Stimulated activated effector memory CD8-positive, alpha-beta T cell treated with anti-CD3 and anti-CD28 coated beads, Interleukin-12 subunit alpha, Interleukin-12 subunit beta, amount 100 ng/mL, for 72 hours (primary cell): ENCODE measurements around the gene ARSG.

Experiments
- ATAC-seq: fragments of 150-1000 bp; cut with Tn5 transposase; 2 replicates; pipeline ENCODE4 v1.10.0; 2021
- DNase-seq, 2 donors: peaks; one replicate each; pipeline ENCODE4 v3.0.0; 2021 to 2022; ENCODE audit warnings: low spot score in 2 of 2
- H3K27ac Mint-ChIP-seq: one replicate; pipeline ENCODE4 v1.8.0; 2022; ENCODE audit warnings: mild to moderate bottlenecking, mixed read lengths
- H3K36me3 Mint-ChIP-seq: one replicate; pipeline ENCODE4 v1.8.0; 2022; ENCODE audit warnings: mild to moderate bottlenecking, mixed read lengths
- H3K4me1 Mint-ChIP-seq: one replicate; pipeline ENCODE4 v1.8.0; 2022; ENCODE audit warnings: mixed read lengths
- H3K4me3 Mint-ChIP-seq: one replicate; pipeline ENCODE4 v1.8.0; 2022; ENCODE audit warnings: mild to moderate bottlenecking, mixed read lengths
- H3K9me3 Mint-ChIP-seq: one replicate; pipeline ENCODE4 v1.8.0; 2022; ENCODE audit warnings: mixed read lengths

ARSG gene

DNA sequence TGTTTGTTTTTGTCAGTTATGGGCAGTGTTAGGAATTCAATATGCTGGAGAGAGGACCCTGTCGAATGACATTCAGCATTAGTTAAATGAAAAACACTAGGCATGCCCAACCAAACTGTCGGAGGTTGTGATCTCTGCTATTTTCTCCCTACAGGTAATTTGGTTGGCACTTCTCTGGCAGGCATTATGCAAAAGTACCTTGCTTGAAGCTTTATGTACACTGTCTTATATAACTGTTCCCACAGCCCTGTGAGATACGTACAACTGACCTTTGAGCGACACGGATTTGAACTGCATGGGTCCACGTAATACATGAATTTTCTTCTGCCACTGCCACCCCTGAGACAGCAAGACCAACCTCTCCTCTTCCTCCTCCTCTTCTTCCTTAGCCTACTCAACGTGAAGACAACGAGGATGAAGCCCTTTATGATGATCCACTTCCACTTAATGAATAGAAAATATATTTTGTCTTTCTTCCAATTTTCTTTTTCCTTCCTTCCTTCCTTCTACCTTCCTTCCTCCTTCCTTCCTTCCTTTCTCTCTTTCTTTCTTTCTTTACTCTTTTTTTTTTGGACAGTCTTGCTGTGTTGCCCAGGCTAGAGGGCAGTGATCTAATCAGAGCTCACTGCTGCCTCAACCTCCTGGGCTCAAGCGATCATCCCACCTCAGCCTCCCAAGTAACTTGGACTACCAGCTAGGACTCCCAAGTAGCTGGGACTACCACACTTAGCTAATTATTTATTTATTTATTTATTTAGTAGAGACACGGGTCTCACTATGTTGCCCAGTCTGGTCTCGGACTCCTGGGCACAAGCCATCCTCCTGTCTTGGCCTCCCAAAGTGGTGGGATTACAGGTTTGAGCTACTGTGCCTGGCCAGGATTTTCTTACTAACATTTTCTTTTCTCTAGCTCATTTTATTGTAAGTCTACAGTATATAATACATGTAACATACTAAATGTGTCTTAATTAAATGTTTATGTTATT is 88.7 kb downstream of the ARSG start:
- H3K36me3 Mint-ChIP-seq = peaks cover 6% of the 10 kb centered on the region
- H3K27ac Mint-ChIP-seq = peak overlapping the region; percentile 57
- DNase-seq = no peak
- H3K9me3 Mint-ChIP-seq = no peaks in the 10 kb centered on the region
- ATAC-seq = no peak
- H3K4me3 Mint-ChIP-seq = no peak overlapping the region
- H3K4me1 Mint-ChIP-seq = peaks cover 37% of the 10 kb centered on the region

DNA sequence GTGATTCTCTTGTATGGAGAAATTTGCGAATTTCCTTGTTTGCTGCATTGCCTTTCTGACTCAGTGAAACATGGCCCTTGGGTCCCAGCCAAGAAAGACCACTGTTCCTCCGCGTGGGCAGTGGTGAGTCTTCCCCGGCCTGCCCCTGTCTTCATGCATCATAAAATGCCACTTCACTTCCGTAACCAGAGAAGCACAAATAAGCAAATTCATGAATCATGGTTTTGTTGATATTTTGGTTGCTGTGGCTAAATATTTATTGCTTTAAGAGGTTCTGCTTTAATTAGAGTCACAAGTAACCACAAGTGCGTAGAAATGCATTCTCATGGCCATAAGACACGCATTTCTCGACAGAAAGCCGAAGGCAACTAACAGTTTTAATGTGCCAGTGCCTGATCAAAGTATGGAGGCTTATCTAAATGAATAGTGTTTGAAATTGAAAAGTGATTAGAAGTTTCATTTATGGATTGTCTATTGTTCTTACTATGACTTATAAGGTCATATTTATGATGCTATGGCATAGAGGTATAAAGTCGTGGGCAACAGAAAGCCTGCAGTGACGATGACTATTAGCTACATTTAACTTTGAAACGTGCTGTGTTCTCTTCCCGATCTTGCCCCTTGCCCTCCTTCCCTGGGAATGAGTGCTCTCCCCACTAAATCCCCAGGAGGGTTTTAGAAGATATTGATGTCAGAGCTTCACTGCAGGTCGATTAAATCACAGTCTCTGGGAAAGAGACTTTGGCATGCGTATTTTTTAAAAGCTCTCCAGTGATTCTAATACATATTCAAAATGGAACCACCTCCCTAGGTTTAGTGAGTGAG is 90.0 kb downstream of the ARSG start:
- H3K9me3 Mint-ChIP-seq = no peaks in the 10 kb centered on the region
- DNase-seq (peak in 1 of 2 donors; percentile 31), ATAC-seq (peak; percentile 87)
- H3K4me3 Mint-ChIP-seq = peak overlapping the region; percentile 11
- peaks cover 6% of the 10 kb centered on the region for H3K36me3 Mint-ChIP-seq
- peaks cover 38% of the 10 kb centered on the region for H3K4me1 Mint-ChIP-seq
- peak overlapping the region; percentile 57 for H3K27ac Mint-ChIP-seq

DNA sequence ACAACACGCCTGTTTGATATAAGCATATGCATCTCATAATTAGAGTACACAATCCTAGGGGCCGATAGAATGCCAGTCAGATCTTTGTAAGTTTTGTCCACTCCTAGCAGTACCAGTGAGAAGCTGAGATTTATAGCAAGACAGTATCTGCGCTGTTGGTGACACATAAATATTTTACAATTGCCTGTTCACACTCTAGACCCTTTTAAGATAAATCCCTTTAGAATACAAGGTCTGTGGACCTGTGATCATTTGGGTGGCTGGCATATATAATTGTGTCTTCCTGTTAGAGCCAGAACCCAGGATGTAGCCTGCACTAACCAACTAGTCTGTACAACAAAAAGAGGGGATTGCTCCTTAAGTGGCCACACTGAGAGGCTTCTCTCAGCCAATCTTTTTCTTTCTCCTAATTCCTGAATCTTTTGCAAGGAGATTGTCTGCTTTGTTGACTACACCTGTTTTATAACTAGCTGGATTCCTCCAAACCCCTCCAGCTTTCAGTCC is 91.3 kb downstream of the ARSG start:
- H3K4me1 Mint-ChIP-seq = peaks cover 38% of the 10 kb centered on the region
- no peak overlapping the region for H3K27ac Mint-ChIP-seq
- peaks cover 6% of the 10 kb centered on the region for H3K36me3 Mint-ChIP-seq
- DNase-seq = no peak
- no peak for ATAC-seq
- H3K9me3 Mint-ChIP-seq = no peaks in the 10 kb centered on the region
- H3K4me3 Mint-ChIP-seq = no peak overlapping the region

DNA sequence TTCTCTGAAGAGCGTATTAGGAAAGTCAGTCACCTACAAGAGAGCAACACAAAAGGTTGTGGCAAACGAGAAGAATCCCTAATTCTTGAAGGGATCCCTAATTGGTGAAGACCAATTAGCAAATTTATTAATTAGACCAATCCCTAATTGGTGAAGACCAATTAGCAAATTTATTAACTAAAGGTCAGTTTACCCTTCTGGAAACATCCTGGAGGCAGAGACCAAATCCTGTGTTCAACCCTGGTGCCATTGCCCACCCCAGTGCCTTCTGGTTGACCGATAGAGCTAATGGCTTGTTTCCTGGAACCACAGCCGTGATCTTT is 91.8 kb downstream of the ARSG start:
- no peak overlapping the region for H3K27ac Mint-ChIP-seq
- ATAC-seq (no peak), DNase-seq (no peak)
- peak overlapping the region; percentile 27 for H3K4me3 Mint-ChIP-seq
- H3K36me3 Mint-ChIP-seq = peaks cover 6% of the 10 kb centered on the region
- H3K9me3 Mint-ChIP-seq = no peaks in the 10 kb centered on the region
- peaks cover 38% of the 10 kb centered on the region for H3K4me1 Mint-ChIP-seq

DNA sequence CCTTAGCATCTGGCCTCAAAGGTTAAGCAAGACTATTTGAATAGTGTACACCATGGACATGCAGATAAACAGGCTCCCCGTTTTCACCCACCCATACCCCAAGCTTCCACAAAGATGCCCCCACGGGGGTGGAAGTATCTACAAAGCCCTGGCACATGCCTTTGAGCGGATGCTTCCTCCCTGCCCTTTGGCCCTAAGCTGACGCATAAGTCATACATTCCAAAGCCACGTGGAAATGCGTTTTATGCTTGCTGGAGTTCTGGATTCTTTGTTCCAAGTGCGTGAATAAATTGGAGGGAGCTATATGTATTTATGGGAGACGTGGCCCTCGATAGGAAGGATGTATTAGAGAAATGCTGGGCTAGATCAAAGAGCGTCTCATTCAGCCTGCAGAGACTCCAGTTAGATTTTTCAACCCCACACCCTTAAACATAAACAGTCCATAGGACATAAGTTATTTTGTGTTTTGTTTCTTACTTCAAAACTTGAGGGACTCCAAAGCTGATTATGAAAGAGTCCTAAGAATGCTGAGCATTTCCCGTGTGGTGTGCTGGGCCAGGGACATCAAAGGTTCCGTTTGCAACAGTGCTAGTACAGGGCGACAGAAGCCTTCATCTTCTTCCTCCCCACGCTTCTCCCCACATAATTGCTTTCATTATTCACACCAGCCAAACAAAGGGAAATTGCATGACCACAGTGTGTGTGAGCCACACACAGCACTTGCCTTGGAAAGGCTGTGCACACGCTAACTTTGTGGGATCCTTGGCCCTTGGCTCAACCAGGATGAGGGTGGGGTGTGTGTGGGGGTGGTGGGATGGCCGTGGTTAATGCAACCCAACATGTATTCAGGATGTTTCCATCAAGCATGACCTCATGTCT is 92.4 kb downstream of the ARSG start:
- Mint-ChIP-seq H3K36me3 (peaks cover 6% of the 10 kb centered on the region), H3K4me1 (peaks cover 38% of the 10 kb centered on the region), H3K4me3 (peak overlapping the region; percentile 27), H3K9me3 (no peaks in the 10 kb centered on the region), H3K27ac (peak overlapping the region; percentile 56)
- DNase-seq (no peak), ATAC-seq (peak; percentile 63)

DNA sequence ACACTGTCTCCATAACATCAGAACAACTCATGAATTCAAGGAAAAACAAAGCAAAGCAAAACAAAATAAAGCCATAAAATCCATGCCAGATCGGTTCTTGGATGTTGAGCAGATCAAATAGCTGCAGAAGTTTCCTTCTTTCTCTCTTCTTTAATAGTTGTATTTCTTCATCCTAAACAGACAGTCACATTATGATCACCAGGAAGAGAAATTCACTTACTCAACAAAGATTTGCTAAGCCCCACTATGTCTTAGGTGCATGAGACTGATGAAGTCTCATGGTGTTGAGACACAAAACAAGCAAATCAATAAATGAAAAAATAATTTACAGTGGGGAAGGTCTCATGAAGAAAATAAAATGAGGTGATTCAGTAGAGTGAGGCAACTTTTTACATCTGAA is 93.2 kb downstream of the ARSG start:
- Mint-ChIP-seq H3K9me3 (no peaks in the 10 kb centered on the region), H3K36me3 (peaks cover 6% of the 10 kb centered on the region), H3K4me3 (peak overlapping the region; percentile 27), H3K4me1 (peaks cover 38% of the 10 kb centered on the region), H3K27ac (peak overlapping the region; percentile 56)
- DNase-seq (no peak), ATAC-seq (no peak)

DNA sequence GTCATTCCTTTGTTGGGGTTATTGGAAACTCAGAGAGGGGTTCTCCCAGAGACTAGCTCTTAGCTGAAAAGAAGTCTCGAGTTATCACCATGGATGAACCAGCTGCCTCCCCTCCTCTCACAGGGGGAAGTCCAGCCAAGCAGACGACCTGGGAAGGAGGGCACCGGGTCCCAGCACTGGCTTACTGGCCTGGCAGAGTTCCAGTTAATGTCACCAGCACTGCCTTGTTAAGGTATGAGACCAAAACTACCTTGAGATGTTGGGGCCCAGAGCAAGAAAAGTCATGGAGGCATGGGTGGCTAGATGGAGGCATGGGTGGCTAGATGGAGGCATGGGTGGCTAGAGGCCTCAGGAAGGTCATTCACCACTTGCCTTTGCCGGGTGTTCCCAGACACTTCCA is 93.6 kb downstream of the ARSG start:
- no peaks in the 10 kb centered on the region for H3K9me3 Mint-ChIP-seq
- DNase-seq (no peak), ATAC-seq (no peak)
- H3K4me1 Mint-ChIP-seq = peaks cover 38% of the 10 kb centered on the region
- H3K27ac Mint-ChIP-seq = peak overlapping the region; percentile 56
- no peak overlapping the region for H3K4me3 Mint-ChIP-seq
- H3K36me3 Mint-ChIP-seq = peaks cover 6% of the 10 kb centered on the region

DNA sequence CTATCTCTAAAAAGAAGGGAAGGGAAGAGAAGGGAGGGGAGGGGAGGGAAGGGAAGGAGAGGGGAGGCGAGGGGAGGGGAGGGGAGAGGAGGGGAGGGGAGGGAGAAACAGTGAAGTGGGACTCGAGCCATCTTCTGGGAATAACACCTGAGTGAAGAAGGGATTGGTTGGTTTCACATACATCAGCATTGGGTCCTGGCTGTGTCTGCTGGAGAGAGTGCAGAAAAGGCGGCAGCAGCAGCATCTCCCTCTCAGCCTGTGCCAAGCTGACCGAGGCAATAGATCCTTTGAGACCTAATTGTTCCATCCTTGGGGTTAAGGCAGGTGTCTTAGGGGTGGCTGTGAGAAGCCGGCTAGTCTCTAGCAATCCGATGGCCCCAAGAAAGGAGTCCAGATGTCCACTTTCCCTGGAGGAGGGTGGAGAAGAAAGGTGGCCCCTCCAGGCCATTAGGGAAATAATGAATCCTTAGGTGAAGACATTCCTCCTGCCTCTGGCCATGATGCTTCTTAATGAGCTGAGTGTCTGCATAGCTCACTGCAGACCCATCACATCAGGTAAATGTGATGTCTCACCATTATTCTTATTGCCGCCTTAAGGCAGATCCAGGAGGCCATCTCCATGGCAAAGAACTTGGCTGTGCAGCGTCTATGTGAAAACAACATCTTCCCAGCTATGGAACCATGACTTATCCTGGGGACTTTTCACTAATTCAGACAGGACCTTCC is 94.4 kb downstream of the ARSG start:
- Mint-ChIP-seq H3K4me3 (no peak overlapping the region), H3K27ac (no peak overlapping the region), H3K36me3 (peaks cover 6% of the 10 kb centered on the region), H3K4me1 (peaks cover 38% of the 10 kb centered on the region), H3K9me3 (no peaks in the 10 kb centered on the region)
- DNase-seq = no peak
- no peak for ATAC-seq

DNA sequence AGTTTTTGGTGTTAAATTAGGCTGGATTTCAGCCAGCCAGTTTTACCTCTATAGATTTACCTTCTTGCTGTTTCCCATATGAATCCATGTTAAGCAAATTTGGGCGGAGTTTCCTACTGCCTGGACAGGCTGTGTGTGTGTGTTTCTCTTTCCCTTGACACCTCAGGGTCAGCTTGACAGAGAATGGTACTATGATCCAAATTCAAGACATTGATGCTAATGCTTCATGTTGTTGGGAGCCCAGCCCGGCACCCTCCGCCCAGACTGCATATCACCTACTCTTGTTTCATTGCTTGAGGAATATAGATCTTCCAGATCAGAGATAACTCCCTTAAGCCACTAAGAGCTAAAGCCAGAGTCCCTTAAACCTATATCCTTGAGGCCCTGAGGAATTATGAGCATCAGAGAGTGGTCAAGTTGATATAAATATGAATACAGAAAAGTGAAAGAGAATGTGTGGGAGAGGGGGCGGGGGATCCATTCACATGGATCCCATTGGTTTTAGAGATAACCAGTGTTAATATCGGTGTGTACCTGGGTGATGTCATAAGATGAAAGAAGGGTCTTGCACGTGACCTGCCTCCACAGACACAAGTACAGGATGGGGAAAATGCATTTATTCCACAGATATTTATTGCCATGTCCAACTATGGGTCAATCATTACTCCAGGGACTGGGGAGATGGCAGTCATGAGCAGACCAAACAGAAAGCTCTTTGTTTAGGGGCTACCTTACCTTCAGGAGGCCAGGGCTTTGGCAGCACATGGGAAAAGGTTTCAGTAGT is 96.3 kb downstream of the ARSG start:
- H3K4me1 Mint-ChIP-seq = peaks cover 20% of the 10 kb centered on the region
- no peaks in the 10 kb centered on the region for H3K9me3 Mint-ChIP-seq

DNA sequence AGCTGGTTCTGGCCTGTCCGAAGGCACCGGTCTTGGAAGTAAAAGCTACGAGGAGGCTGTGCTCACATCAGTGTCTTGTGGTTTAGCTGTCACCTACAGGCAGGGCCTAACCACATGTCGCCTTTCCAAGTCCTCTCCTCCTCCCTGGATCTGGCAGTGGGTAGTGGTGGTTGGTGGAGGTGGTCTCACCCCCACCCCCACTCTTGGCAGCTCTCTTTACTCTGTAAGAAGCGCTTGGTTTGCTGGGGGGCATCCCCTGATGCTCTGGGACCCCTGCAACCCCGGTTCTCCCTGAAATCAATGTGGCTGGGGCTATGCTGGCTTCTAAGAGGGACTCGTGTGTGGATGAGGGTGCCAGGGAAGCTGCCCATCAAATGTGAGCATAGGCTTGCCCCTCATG is 97.7 kb downstream of the ARSG start:
- DNase-seq (no peak), ATAC-seq (no peak)
- no peaks in the 10 kb centered on the region for H3K9me3 Mint-ChIP-seq
- H3K36me3 Mint-ChIP-seq = no peaks in the 10 kb centered on the region
- no peak overlapping the region for H3K4me3 Mint-ChIP-seq
- peaks cover 11% of the 10 kb centered on the region for H3K4me1 Mint-ChIP-seq
- peak overlapping the region; percentile 48 for H3K27ac Mint-ChIP-seq

More for the DNA sequence above, 96.3 kb downstream of the ARSG start:
- DNase-seq (no peak), ATAC-seq (no peak)
- H3K4me3 Mint-ChIP-seq = no peak overlapping the region
- no peaks in the 10 kb centered on the region for H3K36me3 Mint-ChIP-seq
- no peak overlapping the region for H3K27ac Mint-ChIP-seq

DNA sequence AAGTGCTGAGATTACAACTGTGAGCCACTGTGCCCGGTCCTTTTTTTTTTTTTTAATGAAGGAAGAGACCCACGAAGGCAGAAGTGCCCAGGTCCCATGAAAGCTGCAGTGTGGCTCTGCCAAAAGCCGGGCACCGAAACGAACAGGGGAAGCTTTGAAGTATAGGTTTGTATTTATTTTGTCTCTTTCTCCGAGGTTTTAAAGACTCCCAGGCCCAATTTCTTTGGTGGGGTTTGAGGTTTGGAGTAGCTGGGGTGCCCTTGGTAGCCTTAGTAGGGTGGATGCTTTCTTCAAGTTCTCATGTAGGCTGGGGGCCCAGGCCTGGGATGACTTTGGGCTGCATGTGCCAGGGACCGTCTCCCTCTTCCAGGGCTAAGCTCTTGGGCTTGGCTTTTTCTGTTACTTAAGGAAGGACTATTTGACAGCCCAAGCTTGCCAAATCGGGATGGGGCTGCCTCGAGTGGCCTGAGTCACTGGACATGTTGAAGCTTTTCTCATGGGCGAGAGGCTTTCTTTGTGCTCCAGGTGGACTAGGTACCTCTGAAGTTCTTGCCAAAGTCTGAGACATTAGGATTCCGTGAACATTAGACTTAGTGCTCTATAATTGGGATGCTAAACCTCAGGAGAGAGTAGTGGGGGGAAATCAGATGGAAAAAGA is 99.7 kb downstream of the ARSG start:
- H3K9me3 Mint-ChIP-seq = peaks cover 4% of the 10 kb centered on the region
- H3K4me3 Mint-ChIP-seq = no peak overlapping the region
- peaks cover 5% of the 10 kb centered on the region for H3K36me3 Mint-ChIP-seq
- no peak for DNase-seq
- ATAC-seq = no peak
- no peak overlapping the region for H3K27ac Mint-ChIP-seq
- no peaks in the 10 kb centered on the region for H3K4me1 Mint-ChIP-seq

DNA sequence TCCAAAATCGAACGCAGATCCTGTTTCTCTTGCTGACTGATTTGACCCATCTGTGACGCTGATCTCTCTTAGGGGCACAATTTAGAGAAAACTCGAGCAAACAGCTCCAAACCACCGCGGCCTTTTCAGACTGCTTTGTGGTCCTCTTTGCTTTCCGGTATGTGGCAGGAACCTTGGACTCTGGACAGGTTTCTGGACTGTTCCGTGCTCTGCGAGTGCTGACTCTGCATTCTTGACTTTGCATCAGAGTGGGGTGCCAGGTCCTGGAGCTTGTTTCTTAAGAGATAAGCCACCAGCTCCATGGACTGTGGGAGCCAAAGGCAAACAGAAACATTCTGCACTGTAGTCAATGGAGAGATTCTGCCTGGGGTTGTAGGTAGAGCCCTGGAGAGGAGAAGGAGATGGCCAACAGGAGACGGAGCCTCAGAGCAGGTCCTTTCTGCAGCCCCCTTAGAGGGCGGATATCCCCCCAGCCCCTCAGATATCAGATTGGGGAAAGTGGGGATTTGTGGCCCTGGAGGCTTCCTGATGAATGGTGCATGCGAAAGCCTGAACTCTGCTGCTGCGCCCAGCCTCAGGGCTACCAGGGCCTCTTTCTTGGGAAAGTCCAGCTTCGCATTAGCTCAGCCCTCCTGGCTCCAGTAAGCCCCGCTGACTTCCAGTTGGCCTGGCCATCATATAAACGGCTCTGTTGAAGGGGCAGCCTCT is 100.4 kb downstream of the ARSG start:
- Mint-ChIP-seq H3K27ac (no peak overlapping the region), H3K9me3 (peaks cover 4% of the 10 kb centered on the region), H3K36me3 (peaks cover 5% of the 10 kb centered on the region), H3K4me3 (no peak overlapping the region), H3K4me1 (peaks cover 3% of the 10 kb centered on the region)
- ATAC-seq (no peak), DNase-seq (no peak)
